HEK293 (cell line): ENCODE results near the gene CD86.

ENCODE experiments used
- CTCF ChIA-PET: fragments of 350-600 bp; formaldehyde crosslinking; extraction: SDS; loops from one replicate; lab custom pipeline; 2021; ENCODE audit warnings: antibody characterized with exemption; lab: Yijun Ruan, JAX
- POLR2A ChIA-PET: fragments of 300-600 bp; formaldehyde crosslinking; extraction: SDS; loops from one replicate; lab custom pipeline; 2020; ENCODE audit warnings: antibody characterized with exemption, inconsistent platforms; lab: Yijun Ruan, JAX
- H3K27ac ChIP-seq: fragments of 200-500 bp; sonication (Bioruptor generic); 2 replicates; pipeline ENCODE4 v1.5.1; 2014; ENCODE audit warnings: low read depth, low read length, control low read depth, inconsistent platforms; ENCODE audit errors: extremely low read depth
- H3K36me3 ChIP-seq, 2 experiments: fragments of 200-500 bp in 1 of 2; sonication (Bioruptor generic) in 1 of 2; 1 replicate in 1 of 2; 2 replicates in 1 of 2; pipeline ENCODE4 v1.5.1; 2014 to 2017; ENCODE audit warnings: inconsistent platforms in 2 of 2, low read length in 2 of 2; ENCODE audit not compliant: control insufficient read depth in 2 of 2, insufficient read depth in 1 of 2
- H3K4me1 ChIP-seq: fragments of 200-500 bp; sonication (Bioruptor generic); 2 replicates; pipeline ENCODE4 v1.5.1; 2014; ENCODE audit warnings: mild to moderate bottlenecking, low read length, inconsistent platforms; ENCODE audit not compliant: control insufficient read depth, insufficient read depth
- H3K4me3 ChIP-seq: 2 replicates; pipeline ENCODE4 v1.5.1; 2011; ENCODE audit warnings: low read depth, mild to moderate bottlenecking, control low read depth, low read length, moderate library complexity
- H3K9me3 ChIP-seq: fragments of 200-500 bp; sonication (Bioruptor generic); 2 replicates; pipeline ENCODE4 v1.5.1; 2014; ENCODE audit warnings: low read depth, low read length, inconsistent platforms; ENCODE audit not compliant: control insufficient read depth, insufficient read depth
- BCL11A ChIP-seq: fragments of 450-650 bp; formaldehyde crosslinking; IDR thresholded peaks from 2 replicates; pipeline ENCODE4 v1.5.1; 2016; ENCODE audit warnings: low read depth, missing biosample characterization, missing genetic modification characterization
- GLIS2 ChIP-seq: fragments of 450-650 bp; formaldehyde crosslinking; IDR thresholded peaks from 2 replicates; pipeline ENCODE4 v1.5.1; 2016; ENCODE audit warnings: missing biosample characterization, missing genetic modification characterization
- KLF10 ChIP-seq: fragments of 450-650 bp; IDR thresholded peaks from 2 replicates; pipeline ENCODE4 v1.5.1; 2018; ENCODE audit warnings: missing biosample characterization, mild to moderate bottlenecking, missing genetic modification characterization
- OSR2 ChIP-seq: fragments of 450-650 bp; formaldehyde crosslinking; IDR thresholded peaks from 2 replicates; pipeline ENCODE4 v1.5.1; 2016; ENCODE audit warnings: missing biosample characterization, missing genetic modification characterization
- TRIM28 ChIP-seq: IDR thresholded peaks from 2 replicates; pipeline ENCODE4 v1.6.1; 2011; ENCODE audit warnings: low read length, control low read depth, borderline replicate concordance
- YY2 ChIP-seq: fragments of 450-650 bp; formaldehyde crosslinking; IDR thresholded peaks from 2 replicates; pipeline ENCODE4 v1.5.1; 2016; ENCODE audit warnings: missing biosample characterization, missing genetic modification characterization
- ZNF114 ChIP-seq: fragments of 450-650 bp; formaldehyde crosslinking; IDR thresholded peaks from 2 replicates; pipeline ENCODE4 v1.5.0; 2017; ENCODE audit warnings: missing biosample characterization, missing genetic modification characterization
- ZNF174 ChIP-seq: fragments of 450-650 bp; formaldehyde crosslinking; IDR thresholded peaks from 2 replicates; pipeline ENCODE4 v1.5.0; 2017; ENCODE audit warnings: missing biosample characterization, mild to moderate bottlenecking, missing genetic modification characterization
- ZNF404 ChIP-seq: fragments of 450-650 bp; formaldehyde crosslinking; IDR thresholded peaks from 2 replicates; pipeline ENCODE4 v1.5.1; 2017; ENCODE audit warnings: missing biosample characterization, missing genetic modification characterization
- ZNF433 ChIP-seq: fragments of 450-650 bp; formaldehyde crosslinking; IDR thresholded peaks from 2 replicates; pipeline ENCODE4 v1.5.1; 2016; ENCODE audit warnings: missing biosample characterization, missing genetic modification characterization, low read depth
- ZNF529 ChIP-seq: fragments of 450-650 bp; formaldehyde crosslinking; IDR thresholded peaks from 2 replicates; pipeline ENCODE4 v1.5.1; 2017; ENCODE audit warnings: missing genetic modification characterization, missing biosample characterization; ENCODE audit not compliant: insufficient replicate concordance
- ZNF670 ChIP-seq: fragments of 450-650 bp; formaldehyde crosslinking; IDR thresholded peaks from 2 replicates; pipeline ENCODE4 v1.5.1; 2016; ENCODE audit warnings: missing biosample characterization, missing genetic modification characterization, low read depth
- ZNF76 ChIP-seq: fragments of 450-650 bp; formaldehyde crosslinking; IDR thresholded peaks from 2 replicates; pipeline ENCODE4; 2016; ENCODE audit warnings: low read depth, missing biosample characterization, missing genetic modification characterization, borderline replicate concordance
- ZNF777 ChIP-seq: fragments of 450-650 bp; formaldehyde crosslinking; IDR thresholded peaks from 2 replicates; pipeline ENCODE4 v1.5.1; 2017; ENCODE audit warnings: missing biosample characterization, missing genetic modification characterization, borderline replicate concordance
- ZNF837 ChIP-seq: fragments of 450-650 bp; formaldehyde crosslinking; IDR thresholded peaks from 2 replicates; pipeline ENCODE4 v1.5.1; 2016; ENCODE audit warnings: missing biosample characterization, missing genetic modification characterization
- TF ChIP-seq, protein P1 (sequence below): fragments of 450-650 bp; formaldehyde crosslinking; IDR thresholded peaks from 2 replicates; pipeline ENCODE4 v1.5.1; 2016; ENCODE audit warnings: missing biosample characterization, missing genetic modification characterization
- TF ChIP-seq, protein P2 (sequence below): fragments of 450-650 bp; formaldehyde crosslinking; IDR thresholded peaks from 2 replicates; pipeline ENCODE4 v1.5.1; 2016; ENCODE audit warnings: missing biosample characterization, missing genetic modification characterization
- TF ChIP-seq, protein P3 (sequence below): fragments of 450-650 bp; formaldehyde crosslinking; IDR thresholded peaks from 2 replicates; pipeline ENCODE4 v1.5.1; 2017; ENCODE audit warnings: missing biosample characterization, missing genetic modification characterization
- TF ChIP-seq, protein P4 (sequence below): fragments of 450-650 bp; formaldehyde crosslinking; IDR thresholded peaks from 2 replicates; pipeline ENCODE4 v1.5.1; 2016; ENCODE audit warnings: missing biosample characterization, missing genetic modification characterization
- TF ChIP-seq, protein P5 (sequence below): fragments of 450-650 bp; formaldehyde crosslinking; IDR thresholded peaks from 2 replicates; pipeline ENCODE4 v1.5.1; 2016; ENCODE audit warnings: missing biosample characterization, missing genetic modification characterization
- TF ChIP-seq, protein P6 (sequence below): fragments of 450-650 bp; formaldehyde crosslinking; IDR thresholded peaks from 2 replicates; pipeline ENCODE4 v1.5.1; 2016; ENCODE audit warnings: missing biosample characterization, missing genetic modification characterization

The CD86 gene

DNA sequence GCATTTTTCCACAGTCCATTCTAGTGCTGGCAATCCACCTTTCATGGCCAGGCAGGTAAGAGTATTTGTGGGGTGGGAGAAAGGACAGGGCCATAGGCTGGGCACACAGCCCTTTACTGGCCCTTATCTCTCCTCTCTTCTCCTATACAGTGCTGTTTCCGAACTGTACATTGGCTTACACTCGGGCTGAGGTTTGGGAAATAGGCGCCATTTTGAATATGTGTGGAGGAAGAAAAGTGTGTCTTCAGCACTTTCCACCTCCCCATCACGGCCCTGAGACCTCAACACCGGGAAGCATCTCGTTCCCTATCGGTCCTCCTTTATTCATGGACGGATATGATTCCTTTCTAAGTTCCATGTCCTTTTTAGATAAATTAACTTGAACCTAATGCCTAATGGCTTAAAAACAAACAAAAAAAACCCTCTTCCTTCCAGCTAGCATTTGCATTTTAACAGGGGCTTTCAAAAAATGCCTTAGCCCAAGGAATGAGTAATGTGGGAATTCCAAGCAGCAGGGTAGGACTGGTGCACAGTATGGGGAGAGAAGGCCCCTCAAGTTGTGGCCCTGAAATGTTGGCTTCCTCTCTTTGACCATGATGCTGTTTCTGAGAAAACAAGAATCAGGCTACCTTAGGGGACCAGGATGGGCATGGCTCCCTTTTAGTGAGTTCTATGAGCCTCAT lies 24.5 kb downstream of the CD86 start:
- H3K27ac ChIP-seq, result no peak overlapping the region

DNA sequence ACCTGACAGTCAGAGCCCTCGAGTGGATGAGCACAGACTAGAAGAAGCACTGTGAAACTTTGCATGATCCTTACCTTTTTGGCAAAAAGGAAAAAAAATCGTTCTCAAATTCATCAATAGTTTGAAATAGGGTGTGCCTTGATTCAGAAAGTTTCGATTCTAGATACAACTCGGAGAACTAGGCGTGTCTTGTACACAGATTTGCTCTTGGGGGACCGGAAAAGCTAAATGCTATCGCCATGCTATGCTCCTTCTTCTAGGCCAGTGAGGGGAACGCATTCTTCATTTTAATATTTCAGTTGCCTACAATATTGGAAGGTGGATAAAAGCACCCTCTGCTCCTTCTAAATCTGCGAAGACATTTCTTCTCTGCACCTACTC lies 25.0 kb downstream of the CD86 start:
- POLR2A ChIA-PET, result no interaction called here

More for the DNA sequence above, 24.5 kb downstream of the CD86 start:
- H3K4me3 ChIP-seq, result no peak overlapping the region
- no peak for TF ChIP-seq ZNF76 (tag by site-specific recombination)
- H3K4me1 ChIP-seq, result no peaks in the 10 kb centered on the region
- H3K9me3 ChIP-seq, result no peaks in the 10 kb centered on the region
- no peaks in the 10 kb centered on the region for H3K36me3 ChIP-seq
- POLR2A ChIA-PET, result no interaction called here
- CTCF ChIA-PET, result interaction anchor here (0.7 to 1.9 kb wide), 3 partner anchors 14 to 561 kb away, joined by 3 to 6 read pairs (median 3); no protein-coding TSS in a partner anchor

More for the DNA sequence above, 25.0 kb downstream of the CD86 start:
- Histone ChIP-seq H3K4me1 (no peaks in the 10 kb centered on the region), H3K4me3 (no peak overlapping the region), H3K9me3 (no peaks in the 10 kb centered on the region), H3K27ac (no peak overlapping the region), H3K36me3 (no peaks in the 10 kb centered on the region)
- CTCF ChIA-PET, result interaction anchor here (1.1 kb wide), 1 partner anchor 15 kb away, joined by 3 read pairs; no protein-coding TSS in a partner anchor
- TF ChIP-seq KLF10 (tag by site-specific recombination) (no peak), BCL11A (tag by site-specific recombination) (no peak), ZNF670 (no peak), ZNF174 (tag by site-specific recombination) (no peak), ZNF837 (no peak), ZNF114 (tag by site-specific recombination) (no peak), YY2 (tag by site-specific recombination) (no peak), ZNF529 (no peak), OSR2 (tag by site-specific recombination) (no peak), TRIM28 (no peak), ZNF777 (no peak), ZNF404 (tag by site-specific recombination) (no peak), GLIS2 (tag by site-specific recombination) (no peak), ZNF433 (no peak)
- TF ChIP-seq, protein P1, sequence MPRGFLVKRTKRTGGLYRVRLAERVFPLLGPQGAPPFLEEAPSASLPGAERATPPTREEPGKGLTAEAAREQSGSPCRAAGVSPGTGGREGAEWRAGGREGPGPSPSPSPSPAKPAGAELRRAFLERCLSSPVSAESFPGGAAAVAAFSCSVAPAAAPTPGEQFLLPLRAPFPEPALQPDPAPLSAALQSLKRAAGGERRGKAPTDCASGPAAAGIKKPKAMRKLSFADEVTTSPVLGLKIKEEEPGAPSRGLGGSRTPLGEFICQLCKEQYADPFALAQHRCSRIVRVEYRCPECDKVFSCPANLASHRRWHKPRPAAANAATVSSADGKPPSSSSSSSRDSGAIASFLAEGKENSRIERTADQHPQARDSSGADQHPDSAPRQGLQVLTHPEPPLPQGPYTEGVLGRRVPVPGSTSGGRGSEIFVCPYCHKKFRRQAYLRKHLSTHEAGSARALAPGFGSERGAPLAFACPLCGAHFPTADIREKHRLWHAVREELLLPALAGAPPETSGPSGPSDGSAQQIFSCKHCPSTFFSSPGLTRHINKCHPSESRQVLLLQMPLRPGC, result no peak
- TF ChIP-seq, protein P2, sequence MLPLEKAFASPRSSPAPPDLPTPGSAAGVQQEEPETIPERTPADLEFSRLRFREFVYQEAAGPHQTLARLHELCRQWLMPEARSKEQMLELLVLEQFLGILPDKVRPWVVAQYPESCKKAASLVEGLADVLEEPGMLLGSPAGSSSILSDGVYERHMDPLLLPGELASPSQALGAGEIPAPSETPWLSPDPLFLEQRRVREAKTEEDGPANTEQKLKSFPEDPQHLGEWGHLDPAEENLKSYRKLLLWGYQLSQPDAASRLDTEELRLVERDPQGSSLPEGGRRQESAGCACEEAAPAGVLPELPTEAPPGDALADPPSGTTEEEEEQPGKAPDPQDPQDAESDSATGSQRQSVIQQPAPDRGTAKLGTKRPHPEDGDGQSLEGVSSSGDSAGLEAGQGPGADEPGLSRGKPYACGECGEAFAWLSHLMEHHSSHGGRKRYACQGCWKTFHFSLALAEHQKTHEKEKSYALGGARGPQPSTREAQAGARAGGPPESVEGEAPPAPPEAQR (tag by site-specific recombination), result no peak
- TF ChIP-seq, protein P3, sequence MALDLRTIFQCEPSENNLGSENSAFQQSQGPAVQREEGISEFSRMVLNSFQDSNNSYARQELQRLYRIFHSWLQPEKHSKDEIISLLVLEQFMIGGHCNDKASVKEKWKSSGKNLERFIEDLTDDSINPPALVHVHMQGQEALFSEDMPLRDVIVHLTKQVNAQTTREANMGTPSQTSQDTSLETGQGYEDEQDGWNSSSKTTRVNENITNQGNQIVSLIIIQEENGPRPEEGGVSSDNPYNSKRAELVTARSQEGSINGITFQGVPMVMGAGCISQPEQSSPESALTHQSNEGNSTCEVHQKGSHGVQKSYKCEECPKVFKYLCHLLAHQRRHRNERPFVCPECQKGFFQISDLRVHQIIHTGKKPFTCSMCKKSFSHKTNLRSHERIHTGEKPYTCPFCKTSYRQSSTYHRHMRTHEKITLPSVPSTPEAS, result no peak
- TF ChIP-seq, protein P4, sequence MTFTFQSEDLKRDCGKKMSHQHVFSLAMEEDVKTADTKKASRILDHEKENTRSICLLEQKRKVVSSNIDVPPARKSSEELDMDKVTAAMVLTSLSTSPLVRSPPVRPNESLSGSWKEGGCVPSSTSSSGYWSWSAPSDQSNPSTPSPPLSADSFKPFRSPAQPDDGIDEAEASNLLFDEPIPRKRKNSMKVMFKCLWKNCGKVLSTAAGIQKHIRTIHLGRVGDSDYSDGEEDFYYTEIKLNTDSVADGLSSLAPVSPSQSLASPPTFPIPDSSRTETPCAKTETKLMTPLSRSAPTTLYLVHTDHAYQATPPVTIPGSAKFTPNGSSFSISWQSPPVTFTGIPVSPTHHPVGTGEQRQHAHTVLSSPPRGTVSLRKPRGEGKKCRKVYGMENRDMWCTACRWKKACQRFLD (tag by site-specific recombination), result no peak
- TF ChIP-seq, protein P5, sequence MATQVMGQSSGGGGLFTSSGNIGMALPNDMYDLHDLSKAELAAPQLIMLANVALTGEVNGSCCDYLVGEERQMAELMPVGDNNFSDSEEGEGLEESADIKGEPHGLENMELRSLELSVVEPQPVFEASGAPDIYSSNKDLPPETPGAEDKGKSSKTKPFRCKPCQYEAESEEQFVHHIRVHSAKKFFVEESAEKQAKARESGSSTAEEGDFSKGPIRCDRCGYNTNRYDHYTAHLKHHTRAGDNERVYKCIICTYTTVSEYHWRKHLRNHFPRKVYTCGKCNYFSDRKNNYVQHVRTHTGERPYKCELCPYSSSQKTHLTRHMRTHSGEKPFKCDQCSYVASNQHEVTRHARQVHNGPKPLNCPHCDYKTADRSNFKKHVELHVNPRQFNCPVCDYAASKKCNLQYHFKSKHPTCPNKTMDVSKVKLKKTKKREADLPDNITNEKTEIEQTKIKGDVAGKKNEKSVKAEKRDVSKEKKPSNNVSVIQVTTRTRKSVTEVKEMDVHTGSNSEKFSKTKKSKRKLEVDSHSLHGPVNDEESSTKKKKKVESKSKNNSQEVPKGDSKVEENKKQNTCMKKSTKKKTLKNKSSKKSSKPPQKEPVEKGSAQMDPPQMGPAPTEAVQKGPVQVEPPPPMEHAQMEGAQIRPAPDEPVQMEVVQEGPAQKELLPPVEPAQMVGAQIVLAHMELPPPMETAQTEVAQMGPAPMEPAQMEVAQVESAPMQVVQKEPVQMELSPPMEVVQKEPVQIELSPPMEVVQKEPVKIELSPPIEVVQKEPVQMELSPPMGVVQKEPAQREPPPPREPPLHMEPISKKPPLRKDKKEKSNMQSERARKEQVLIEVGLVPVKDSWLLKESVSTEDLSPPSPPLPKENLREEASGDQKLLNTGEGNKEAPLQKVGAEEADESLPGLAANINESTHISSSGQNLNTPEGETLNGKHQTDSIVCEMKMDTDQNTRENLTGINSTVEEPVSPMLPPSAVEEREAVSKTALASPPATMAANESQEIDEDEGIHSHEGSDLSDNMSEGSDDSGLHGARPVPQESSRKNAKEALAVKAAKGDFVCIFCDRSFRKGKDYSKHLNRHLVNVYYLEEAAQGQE (tag by site-specific recombination), result no peak
- TF ChIP-seq, protein P6, sequence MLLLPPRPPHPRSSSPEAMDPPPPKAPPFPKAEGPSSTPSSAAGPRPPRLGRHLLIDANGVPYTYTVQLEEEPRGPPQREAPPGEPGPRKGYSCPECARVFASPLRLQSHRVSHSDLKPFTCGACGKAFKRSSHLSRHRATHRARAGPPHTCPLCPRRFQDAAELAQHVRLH (tag by site-specific recombination), result no peak
